ENCODE data around the gene USP22. TPM values are rescaled to one million over a fixed set of nuclear protein-coding genes. Genes with fewer than 3 reads are reported as not detected.

USP22 gene
- total and polyA plus RNA-seq, 4 donors = 33.3 to 180 (median 112) TPM

GRCh38 chr17:20983359-20983637, 59.5 kb downstream of the USP22 start:
- TF ChIP-seq, protein P1, sequence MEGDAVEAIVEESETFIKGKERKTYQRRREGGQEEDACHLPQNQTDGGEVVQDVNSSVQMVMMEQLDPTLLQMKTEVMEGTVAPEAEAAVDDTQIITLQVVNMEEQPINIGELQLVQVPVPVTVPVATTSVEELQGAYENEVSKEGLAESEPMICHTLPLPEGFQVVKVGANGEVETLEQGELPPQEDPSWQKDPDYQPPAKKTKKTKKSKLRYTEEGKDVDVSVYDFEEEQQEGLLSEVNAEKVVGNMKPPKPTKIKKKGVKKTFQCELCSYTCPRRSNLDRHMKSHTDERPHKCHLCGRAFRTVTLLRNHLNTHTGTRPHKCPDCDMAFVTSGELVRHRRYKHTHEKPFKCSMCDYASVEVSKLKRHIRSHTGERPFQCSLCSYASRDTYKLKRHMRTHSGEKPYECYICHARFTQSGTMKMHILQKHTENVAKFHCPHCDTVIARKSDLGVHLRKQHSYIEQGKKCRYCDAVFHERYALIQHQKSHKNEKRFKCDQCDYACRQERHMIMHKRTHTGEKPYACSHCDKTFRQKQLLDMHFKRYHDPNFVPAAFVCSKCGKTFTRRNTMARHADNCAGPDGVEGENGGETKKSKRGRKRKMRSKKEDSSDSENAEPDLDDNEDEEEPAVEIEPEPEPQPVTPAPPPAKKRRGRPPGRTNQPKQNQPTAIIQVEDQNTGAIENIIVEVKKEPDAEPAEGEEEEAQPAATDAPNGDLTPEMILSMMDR (IDR thresholded peaks at IDR 0.05; ENCODE audit: control extremely low read depth, extremely low read depth) = no peak
- DNase-seq (no peak), ATAC-seq (ENCODE audit: insufficient read depth, low FRiP score) (no peak)
- Histone ChIP-seq H3K9me3 (ENCODE audit: control insufficient read depth in 4 of 4, insufficient read depth in 3 of 4, low read length in 3 of 4) (no peaks in the 10 kb centered on the region), H3K27ac (ENCODE audit: low read depth in 1 of 2, low read length in 1 of 2) (no peak overlapping the region), H3K9ac (ENCODE audit: insufficient read depth in 1 of 2, low read length in 2 of 2) (no peak overlapping the region), H3K4me3 (no peak overlapping the region), H3K27me3 (ENCODE audit: control insufficient read depth in 3 of 3, insufficient read depth in 3 of 3, low read length in 2 of 3) (no peaks in the 10 kb centered on the region), H3K4me1 (ENCODE audit: control insufficient read depth in 5 of 5, insufficient read depth in 5 of 5, low read length in 5 of 5) (no peaks in the 10 kb centered on the region), H3K36me3 (ENCODE audit: control insufficient read depth in 4 of 4, insufficient read depth in 4 of 4, low read length in 4 of 4) (no peaks in the 10 kb centered on the region)
- 73 to 89% methylated on average over 3 of the region's 3 CpGs for WGBS, 2 donors

- TF ChIP-seq, protein P1 (IDR thresholded peaks at IDR 0.05; ENCODE audit: control extremely low read depth, extremely low read depth) = no peak
- Histone ChIP-seq H3K9ac (ENCODE audit: insufficient read depth in 1 of 2, low read length in 2 of 2) (no peak overlapping the region), H3K27me3 (ENCODE audit: control insufficient read depth in 3 of 3, insufficient read depth in 3 of 3, low read length in 2 of 3) (no peaks in the 10 kb centered on the region), H3K27ac (ENCODE audit: low read depth in 1 of 2, low read length in 1 of 2) (no peak overlapping the region), H3K9me3 (ENCODE audit: control insufficient read depth in 4 of 4, insufficient read depth in 3 of 4, low read length in 3 of 4) (no peaks in the 10 kb centered on the region), H3K4me1 (ENCODE audit: control insufficient read depth in 5 of 5, insufficient read depth in 5 of 5, low read length in 5 of 5) (no peaks in the 10 kb centered on the region), H3K4me3 (no peak overlapping the region), H3K36me3 (ENCODE audit: control insufficient read depth in 4 of 4, insufficient read depth in 4 of 4, low read length in 4 of 4) (no peaks in the 10 kb centered on the region)
- no peak for ATAC-seq (ENCODE audit: insufficient read depth, low FRiP score)
- WGBS, 2 donors = 91 to 95% methylated on average over 16 to 17 of the region's 17 CpGs
- no peak for DNase-seq
Observed at GRCh38 chr17:20982589-20983358, 60.0 kb downstream of the USP22 start.

DNA sequence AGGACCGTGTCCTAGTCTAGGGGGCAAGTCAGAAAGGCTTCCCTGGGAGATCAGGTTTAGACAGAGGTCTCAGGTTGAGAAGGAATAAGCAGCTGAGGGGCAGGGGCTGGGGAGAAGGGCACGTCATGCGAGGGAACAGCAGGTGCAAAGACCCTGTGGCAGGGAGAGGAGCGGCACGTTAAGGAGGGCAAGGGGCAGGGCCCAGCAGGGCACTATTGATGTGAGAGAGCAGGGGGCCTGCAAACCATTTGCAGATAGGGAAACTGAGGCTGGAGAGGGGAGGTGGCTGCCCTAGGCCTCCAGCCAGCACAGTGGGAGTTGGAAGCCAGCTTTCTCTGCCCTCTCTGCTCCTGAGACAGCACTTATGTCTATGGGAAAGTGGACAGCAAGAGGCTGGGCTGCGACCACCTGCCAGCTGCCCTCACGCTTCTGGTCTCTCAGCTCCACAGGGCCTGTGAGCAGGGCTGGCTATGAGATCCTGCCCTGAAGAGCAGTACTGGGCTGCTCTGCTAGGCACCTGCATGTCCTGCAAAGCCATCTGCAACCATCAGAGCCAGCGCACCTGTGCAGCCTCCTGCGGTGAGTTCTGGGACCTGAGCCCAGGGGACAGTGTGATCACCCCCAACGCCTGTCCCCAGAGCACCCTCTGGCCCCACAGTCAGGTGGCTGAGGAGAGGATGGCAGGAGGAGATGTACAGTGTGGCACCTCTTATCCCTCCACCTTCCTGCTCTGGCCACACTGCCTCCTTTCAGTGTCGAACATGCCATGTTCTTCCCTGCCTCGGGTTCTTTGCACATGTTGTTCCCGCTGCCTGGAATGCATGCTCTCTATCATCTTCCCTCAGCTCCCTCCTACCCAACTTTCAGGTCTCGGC, 61.5 kb downstream of the USP22 start:
- Histone ChIP-seq H3K4me1 (ENCODE audit: control insufficient read depth in 5 of 5, insufficient read depth in 5 of 5, low read length in 5 of 5) (no peaks in the 10 kb centered on the region), H3K27me3 (ENCODE audit: control insufficient read depth in 3 of 3, insufficient read depth in 3 of 3, low read length in 2 of 3) (no peaks in the 10 kb centered on the region), H3K27ac (ENCODE audit: low read depth in 1 of 2, low read length in 1 of 2) (no peak overlapping the region), H3K9me3 (ENCODE audit: control insufficient read depth in 4 of 4, insufficient read depth in 3 of 4, low read length in 3 of 4) (no peaks in the 10 kb centered on the region), H3K4me3 (no peak overlapping the region), H3K36me3 (ENCODE audit: control insufficient read depth in 4 of 4, insufficient read depth in 4 of 4, low read length in 4 of 4) (no peaks in the 10 kb centered on the region), H3K9ac (ENCODE audit: insufficient read depth in 1 of 2, low read length in 2 of 2) (no peak overlapping the region)
- DNase-seq (no peak), ATAC-seq (ENCODE audit: insufficient read depth, low FRiP score) (no peak)
- TF ChIP-seq, protein P1 (IDR thresholded peaks at IDR 0.05; ENCODE audit: control extremely low read depth, extremely low read depth) = no peak
- 94% methylated on average over 14 of the region's 14 CpGs for WGBS, 2 donors
